H1 (cell line): Measurements from ENCODE around the gene SETD9. TPM values are rescaled to one million over a fixed set of nuclear protein-coding genes. Genes with fewer than 3 reads are reported as not detected.

ENCODE experiments used
- CTCF ChIA-PET: fragments of 300-600 bp; sonication (Branson Sonifier 250); formaldehyde crosslinking; loops from one replicate; lab custom pipeline; 2021; ENCODE audit not compliant: partially characterized antibody; lab: Charles Lee
- POLR2A ChIA-PET: fragments of 300-600 bp; sonication (Branson Sonifier 250); formaldehyde crosslinking; loops from one replicate; lab custom pipeline; 2021; ENCODE audit warnings: inconsistent platforms; ENCODE audit not compliant: partially characterized antibody; lab: Charles Lee
- DNase-seq, 2 experiments: peaks; one replicate each; pipeline versions ENCODE4 v3.0.0 to v3.0.0-alpha.2; 2010 to 2022; ENCODE audit warnings: low spot score in 2 of 2, low read depth in 1 of 2, mixed read lengths in 1 of 2
- FAIRE-seq: peaks from 2 replicates; lab custom pipeline; 2011; peaks lifted over from hg19 to GRCh38; lab: Jason Lieb, UNC
- H2AFZ ChIP-seq: 2 replicates; pipeline ENCODE4 v1.8.1; 2012; ENCODE audit warnings: low read length, inconsistent platforms
- H2AK5ac ChIP-seq: 2 replicates; pipeline ENCODE4 v1.6.1; 2013; ENCODE audit warnings: low read depth, low read length
- H2BK120ac ChIP-seq: replicated peaks from 2 replicates; pipeline ENCODE3; 2013; ENCODE audit warnings: low read depth, low read length, inconsistent platforms
- H2BK12ac ChIP-seq: 2 replicates; pipeline ENCODE4 v1.6.1; 2013; ENCODE audit warnings: low read depth, low read length
- H2BK15ac ChIP-seq: 2 replicates; pipeline ENCODE4 v1.6.1; 2013; ENCODE audit warnings: low read length
- H2BK20ac ChIP-seq: 2 replicates; pipeline ENCODE4 v1.6.1; 2013; ENCODE audit warnings: low read length
- H2BK5ac ChIP-seq: 2 replicates; pipeline ENCODE4 v1.6.1; 2013; ENCODE audit warnings: low read depth, low read length
- H3K14ac ChIP-seq: 2 replicates; pipeline ENCODE4 v1.6.1; 2013; ENCODE audit warnings: inconsistent platforms; ENCODE audit not compliant: insufficient read length
- H3K18ac ChIP-seq: 2 replicates; pipeline ENCODE4 v1.6.1; 2013; ENCODE audit warnings: low read length; ENCODE audit errors: extremely low read depth
- H3K23ac ChIP-seq: 2 replicates; pipeline ENCODE4 v1.6.1; 2013; ENCODE audit warnings: inconsistent platforms; ENCODE audit not compliant: insufficient read length
- H3K23me2 ChIP-seq: 2 replicates; pipeline ENCODE4 v1.6.1; 2013; ENCODE audit warnings: low read depth, low read length
- H3K27ac ChIP-seq: 2 replicates; pipeline ENCODE4 v1.6.1; 2011; ENCODE audit warnings: low read depth, low read length, inconsistent platforms
- H3K27me3 ChIP-seq, 4 experiments: replicated peaks in 1 of 4; 1 replicate in 1 of 4; 2 replicates in 3 of 4; pipeline versions ENCODE4 v1.6.1 to v1.8.1; 2011 to 2013; ENCODE audit warnings: low read length in 3 of 4, mild to moderate bottlenecking in 3 of 4, inconsistent platforms in 2 of 4, mixed read lengths in 2 of 4, moderate library complexity in 1 of 4; ENCODE audit not compliant: control insufficient read depth in 3 of 4, insufficient read depth in 3 of 4; ENCODE audit errors: extremely low read depth in 1 of 4
- H3K36me3 ChIP-seq, 4 experiments: 2 replicates each; pipeline versions ENCODE4 v1.6.1 to v1.8.1; 2011 to 2013; ENCODE audit warnings: mild to moderate bottlenecking in 4 of 4, low read length in 3 of 4, moderate library complexity in 2 of 4, control low read depth in 1 of 4, inconsistent platforms in 1 of 4; ENCODE audit not compliant: insufficient read depth in 4 of 4, control insufficient read depth in 2 of 4
- H3K4ac ChIP-seq: replicated peaks from 2 replicates; pipeline ENCODE3; 2013; ENCODE audit warnings: low read length, low read depth, mixed read lengths, inconsistent platforms; ENCODE audit not compliant: insufficient read length
- H3K4me1 ChIP-seq, 4 experiments: replicated peaks in 1 of 4; 1 replicate in 1 of 4; 2 replicates in 3 of 4; pipeline versions ENCODE4 v1.6.1 to v1.8.1; 2011 to 2013; ENCODE audit warnings: low read length in 3 of 4, inconsistent platforms in 2 of 4, mixed read lengths in 1 of 4; ENCODE audit not compliant: insufficient read depth in 4 of 4, control insufficient read depth in 3 of 4
- H3K4me2 ChIP-seq, 2 experiments: 2 replicates each; pipeline versions ENCODE4 v1.6.1 to v1.8.1; 2011 to 2013; ENCODE audit warnings: low read depth in 2 of 2, low read length in 2 of 2, control low read depth in 1 of 2, inconsistent platforms in 1 of 2, mild to moderate bottlenecking in 1 of 2; ENCODE audit not compliant: insufficient read depth in 1 of 2
- H3K4me3 ChIP-seq, 4 experiments: fragments of 200-600, 300-600 bp in 1 of 4; sonication (generic), shearing (Covaris generic), sonication (Bioruptor Twin) in 1 of 4; 2 replicates each; pipeline versions ENCODE4 v1.5.1 to v1.8.1; 2011 to 2016; ENCODE audit warnings: low read length in 4 of 4, low read depth in 3 of 4, control low read depth in 2 of 4, inconsistent platforms in 2 of 4, mild to moderate bottlenecking in 2 of 4, mixed read lengths in 1 of 4, moderate library complexity in 1 of 4; ENCODE audit not compliant: insufficient read depth in 2 of 4; ENCODE audit errors: extremely low read depth in 1 of 4
- H3K56ac ChIP-seq: replicated peaks from 2 replicates; pipeline ENCODE3; 2013; ENCODE audit warnings: low read depth, mild to moderate bottlenecking, mixed read lengths, low read length, inconsistent platforms; ENCODE audit not compliant: insufficient read length
- H3K79me1 ChIP-seq: 2 replicates; pipeline ENCODE4 v1.6.1; 2013; ENCODE audit warnings: low read depth, low read length, control low read depth
- H3K79me2 ChIP-seq, 2 experiments: 2 replicates each; pipeline versions ENCODE4 v1.6.1 to v1.8.1; 2012 to 2013; ENCODE audit warnings: low read length in 2 of 2, mild to moderate bottlenecking in 2 of 2, inconsistent platforms in 1 of 2; ENCODE audit not compliant: insufficient read depth in 2 of 2, control insufficient read depth in 1 of 2
- H3K9ac ChIP-seq, 4 experiments: replicated peaks in 1 of 4; 1 replicate in 1 of 4; 2 replicates in 3 of 4; pipeline versions ENCODE4 v1.6.1 to v1.8.1; 2011 to 2013; ENCODE audit warnings: low read depth in 3 of 4, low read length in 3 of 4, control low read depth in 2 of 4, mild to moderate bottlenecking in 2 of 4, moderate library complexity in 2 of 4, inconsistent platforms in 1 of 4; ENCODE audit errors: extremely low read depth in 1 of 4
- H3K9me3 ChIP-seq, 2 experiments: 2 replicates each; pipeline versions ENCODE4 v1.6.1 to v1.8.1; 2012 to 2013; ENCODE audit warnings: mild to moderate bottlenecking in 2 of 2, moderate library complexity in 2 of 2, control low read depth in 1 of 2, inconsistent platforms in 1 of 2, low read depth in 1 of 2, low read length in 1 of 2, mixed read lengths in 1 of 2; ENCODE audit not compliant: insufficient read depth in 2 of 2
- H4K20me1 ChIP-seq, 2 experiments: replicated peaks in 1 of 2; 2 replicates each; pipeline versions ENCODE3 to v1.8.1; 2011 to 2013; ENCODE audit warnings: inconsistent platforms in 2 of 2, low read length in 2 of 2, mild to moderate bottlenecking in 1 of 2; ENCODE audit not compliant: insufficient read depth in 2 of 2, control insufficient read depth in 1 of 2
- H4K5ac ChIP-seq: 2 replicates; pipeline ENCODE4 v1.6.1; 2013; ENCODE audit warnings: low read length, low read depth, mixed read lengths, inconsistent platforms; ENCODE audit not compliant: insufficient read length
- H4K8ac ChIP-seq: 2 replicates; pipeline ENCODE4 v1.8.0; 2013; ENCODE audit warnings: mild to moderate bottlenecking, moderate library complexity, low read length, inconsistent platforms; ENCODE audit not compliant: insufficient read depth; ENCODE audit errors: extremely low read depth
- H4K91ac ChIP-seq: replicated peaks from 2 replicates; pipeline ENCODE3; 2013; ENCODE audit warnings: low read length, mixed read lengths, inconsistent platforms; ENCODE audit not compliant: insufficient read length
- WGBS, 2 experiments: shearing (Covaris generic) in 1 of 2; methylation state at CpG; one replicate each; pipeline versions ENCODE4 v1.1.6 to v1.1.7; 2013 to 2015; ENCODE audit warnings: low lambda C conversion rate in 2 of 2, mixed read lengths in 2 of 2, inconsistent platforms in 1 of 2, low coverage in 1 of 2, missing lambda C conversion rate in 1 of 2; ENCODE audit not compliant: insufficient replicate concordance in 2 of 2, insufficient coverage in 1 of 2, insufficient read length in 1 of 2; ENCODE audit errors: extremely low coverage in 1 of 2, missing lambda C conversion rate in 1 of 2; 5-methylcytosine and 5-hydroxymethylcytosine counted together
- polyA plus RNA-seq, 7 experiments: library from polyadenylated mRNA; depleted of rRNA in 3 of 7; stranded (reverse) in 5 of 7; unstranded in 2 of 7; fragments of >200 nt in 5 of 7; fragments of 200-250 nt in 2 of 7; gene quantifications; 1 replicate in 5 of 7; 2 replicates in 1 of 7; 4 replicates in 1 of 7; pipeline versions ENCODE4 v1.2.1 to v1.2.3, GENCODE V29; 2011 to 2013; ENCODE audit warnings: missing spikeins in 2 of 7, mixed read lengths in 2 of 7
- total RNA-seq: library from RNA; stranded (reverse); fragmentation: NEBNext Ultra II Directional; extraction: Animal tissue kit (Norgen Biotek cat#: 25700); gene quantifications from 2 replicates; pipeline ENCODE4 v1.2.1, GENCODE V29; 2021

Gene SETD9
- total and polyA plus RNA-seq, 2 of the 8 experiments (the other 6 are each of a cell fraction or from before 2014, with no cell fraction given): 4.5 to 11.9 TPM

GRCh38 chr5:56913766-56914165 lies 4.4 kb downstream of the SETD9 start:
- H3K4me1 ChIP-seq: peaks cover 0 to 6% (median 2%) of the 10 kb centered on the region in 4 experiments; a peak in 3 of 7 replicates
- WGBS, 2 experiments: 82% methylated on average over 3 of the region's 3 CpGs; no CpG with 5 or more reads in 1 of the 2 experiments
- no peaks in the 10 kb centered on the region for H3K79me1 ChIP-seq
- no peaks in the 10 kb centered on the region for H4K20me1 ChIP-seq
- no peak overlapping the region for H3K23ac ChIP-seq
- no peak overlapping the region for H3K4ac ChIP-seq
- no peak overlapping the region for H3K9ac ChIP-seq
- no peak overlapping the region for H4K5ac ChIP-seq
- no peak overlapping the region for H2BK20ac ChIP-seq
- no peaks in the 10 kb centered on the region; a peak in 1 of 4 replicates for H3K79me2 ChIP-seq
- no peak overlapping the region for H2BK120ac ChIP-seq
- H2AFZ ChIP-seq: no peak overlapping the region
- no peak overlapping the region for H2BK12ac ChIP-seq
- H3K4me2 ChIP-seq: no peak overlapping the region
- FAIRE-seq: no peak
- peaks cover 0 to 3% (median 0%) of the 10 kb centered on the region in 4 experiments; a peak in 2 of 8 replicates for H3K36me3 ChIP-seq
- no peaks in the 10 kb centered on the region for H3K9me3 ChIP-seq
- H2BK5ac ChIP-seq: no peak overlapping the region
- H3K56ac ChIP-seq: no peak overlapping the region
- DNase-seq: no peak
- H4K91ac ChIP-seq: no peak overlapping the region
- no peak overlapping the region for H3K4me3 ChIP-seq
- no peak overlapping the region for H3K27ac ChIP-seq
- H4K8ac ChIP-seq: no peak overlapping the region
- no peaks in the 10 kb centered on the region for H3K27me3 ChIP-seq
- H2AK5ac ChIP-seq: no peak overlapping the region
- peaks cover 10% of the 10 kb centered on the region for H3K23me2 ChIP-seq
- POLR2A ChIA-PET: no interaction called here
- H3K14ac ChIP-seq: no peak overlapping the region
- no peak overlapping the region for H2BK15ac ChIP-seq
- H3K18ac ChIP-seq: no peak overlapping the region
- CTCF ChIA-PET: interaction anchor here (2.1 kb wide), 1 partner anchor 13 kb away, joined by 7 read pairs; no protein-coding TSS in a partner anchor
